ENCODE measurements around the gene PARD3B. TPM values are rescaled to one million over a fixed set of nuclear protein-coding genes. Genes with fewer than 3 reads are reported as not detected.

The PARD3B gene
- total and polyA plus RNA-seq, 10 of the 15 experiments (the other 5 are each of a cell fraction or from before 2014, with no cell fraction given), result 0.01 to 0.54 (median 0.07) TPM; not detected in 7

GRCh38 chr2:205107810-205108209 is 562.5 kb downstream of the PARD3B start:
- Histone ChIP-seq H4K20me1 (ENCODE audit: control insufficient read depth, insufficient read depth) (no peaks in the 10 kb centered on the region), H2AFZ (ENCODE audit: control insufficient read depth, low read depth, low read length) (no peak overlapping the region), H3K4me1 (ENCODE audit: control insufficient read depth, insufficient read depth, low read length) (no peaks in the 10 kb centered on the region), H3K9ac (ENCODE audit: control insufficient read depth, insufficient read depth, low read length) (no peak overlapping the region), H3K4me3 (no peak overlapping the region), H3K4me2 (ENCODE audit: control insufficient read depth, insufficient read depth) (no peak overlapping the region), H3K79me2 (ENCODE audit: control insufficient read depth, insufficient read depth, low read length) (no peaks in the 10 kb centered on the region), H3K36me3 (ENCODE audit: control insufficient read depth in 2 of 2, insufficient read depth in 2 of 2, low read length in 1 of 2) (no peaks in the 10 kb centered on the region), H3K27me3 (replicated peaks in 1 of 2; ENCODE audit: control insufficient read depth in 2 of 2, insufficient read depth in 2 of 2, low read length in 1 of 2) (no peaks in the 10 kb centered on the region), H3K27ac (ENCODE audit: control insufficient read depth, insufficient read depth) (no peak overlapping the region), H3K9me3 (replicated peaks; ENCODE audit: control insufficient read depth, insufficient read depth, low read length) (no peaks in the 10 kb centered on the region)
- in situ Hi-C loops (cut with MboI) (no loop called here), intact Hi-C loops (cut with micrococcal nuclease; ENCODE audit: unreplicated experiment) (no loop called here)
- ChIA-PET SMC1A (ENCODE audit: uncharacterized antibody, unreplicated experiment) (no interaction called here), RAD21 (ENCODE audit: unreplicated experiment) (no interaction called here), CTCF (no interaction called here), POLR2A (no interaction called here)
- no peak for ATAC-seq
- 88% methylated on average over 2 of the region's 2 CpGs for WGBS (ENCODE audit: insufficient coverage, insufficient replicate concordance, low lambda C conversion rate, missing lambda C conversion rate)
- TF ChIP-seq POLR2AphosphoS5 (IDR thresholded peaks at IDR 0.05; ENCODE audit: low read length), result no peak
- TF ChIP-seq POLR2AphosphoS2 (IDR thresholded peaks at IDR 0.05; ENCODE audit: low read depth, low read length), result no peak
- TF ChIP-seq SRF (IDR thresholded peaks at IDR 0.05; ENCODE audit: low read depth in 2 of 2, low read length in 2 of 2), result no peak
- TF ChIP-seq STAT3 (IDR thresholded peaks at IDR 0.05; ENCODE audit: low read depth, low read length), result no peak
- TF ChIP-seq ATF3 (IDR thresholded peaks at IDR 0.05; ENCODE audit: borderline replicate concordance, extremely low read depth, low read depth, low read length), result no peak
- no peak for TF ChIP-seq NKRF (conservative IDR thresholded peaks at IDR 0.05)
- no peak for TF ChIP-seq ZNF622 (IDR thresholded peaks at IDR 0.05)
- DNase-seq (ENCODE audit: low read depth, low spot score), result no peak
- no TSS peak for BruUV-seq (replicated peaks)
- no peak for FAIRE-seq
